H9 (cell line): ENCODE results near the gene ANK2. TPM values are rescaled to one million over a fixed set of nuclear protein-coding genes. Genes with fewer than 3 reads are reported as not detected.

Source experiments
- DNase-seq: peaks from one replicate; pipeline ENCODE4 v3.0.0-alpha.2; 2017
- H2AFZ ChIP-seq: one replicate; pipeline ENCODE4 v1.6.1; 2013; ENCODE audit warnings: mild to moderate bottlenecking, low read length, control low read depth, moderate library complexity
- H2AK5ac ChIP-seq: 2 replicates; pipeline ENCODE4 v1.6.1; 2013; ENCODE audit warnings: low read length, control low read depth, mixed read lengths; ENCODE audit not compliant: insufficient read length
- H2BK120ac ChIP-seq: one replicate; pipeline ENCODE4 v1.6.1; 2013; ENCODE audit warnings: low read depth, mild to moderate bottlenecking, low read length, control low read depth, inconsistent platforms; ENCODE audit not compliant: poor library complexity, severe bottlenecking
- H2BK12ac ChIP-seq: 2 replicates; pipeline ENCODE4 v1.6.1; 2013; ENCODE audit warnings: low read length, control low read depth, mixed read lengths, low read depth; ENCODE audit not compliant: insufficient read length
- H2BK15ac ChIP-seq: 2 replicates; pipeline ENCODE4 v1.6.1; 2013; ENCODE audit warnings: low read depth, low read length, control low read depth
- H2BK20ac ChIP-seq: one replicate; pipeline ENCODE4 v1.6.1; 2013; ENCODE audit warnings: low read depth, mild to moderate bottlenecking, low read length, control low read depth, inconsistent platforms; ENCODE audit not compliant: poor library complexity, severe bottlenecking
- H2BK5ac ChIP-seq: 2 replicates; pipeline ENCODE4 v1.6.1; 2013; ENCODE audit warnings: low read length, control low read depth, mixed read lengths; ENCODE audit not compliant: insufficient read length
- H3K14ac ChIP-seq: 2 replicates; pipeline ENCODE4 v1.6.1; 2013; ENCODE audit warnings: low read length, control low read depth; ENCODE audit not compliant: insufficient read depth
- H3K18ac ChIP-seq: 2 replicates; pipeline ENCODE4 v1.6.1; 2013; ENCODE audit warnings: low read depth, mild to moderate bottlenecking, mixed read lengths, low read length, control low read depth; ENCODE audit not compliant: insufficient read length
- H3K23ac ChIP-seq: 2 replicates; pipeline ENCODE4 v1.6.1; 2013; ENCODE audit warnings: low read length, control low read depth, mixed read lengths, low read depth; ENCODE audit not compliant: insufficient read length
- H3K23me2 ChIP-seq: 2 replicates; pipeline ENCODE4 v1.6.1; 2013; ENCODE audit warnings: low read depth, mild to moderate bottlenecking, mixed read lengths, low read length, control low read depth; ENCODE audit not compliant: insufficient read length, poor library complexity, severe bottlenecking
- H3K27ac ChIP-seq: 2 replicates; pipeline ENCODE4 v1.5.1; 2013; ENCODE audit warnings: low read length, control low read depth, mixed read lengths, low read depth; ENCODE audit not compliant: insufficient read length
- H3K27me3 ChIP-seq: 2 replicates; pipeline ENCODE4 v1.6.1; 2013; ENCODE audit warnings: low read length, control low read depth, inconsistent platforms; ENCODE audit not compliant: insufficient read depth
- H3K4ac ChIP-seq: 2 replicates; pipeline ENCODE4 v1.6.1; 2013; ENCODE audit warnings: low read depth, mild to moderate bottlenecking, control low read depth, inconsistent platforms, low read length, moderate library complexity
- H3K4me1 ChIP-seq: 2 replicates; pipeline ENCODE4 v1.6.1; 2013; ENCODE audit warnings: low read length, control low read depth, inconsistent platforms; ENCODE audit not compliant: insufficient read depth
- H3K4me2 ChIP-seq: 2 replicates; pipeline ENCODE4 v1.6.1; 2013; ENCODE audit warnings: low read length, control low read depth, mixed read lengths; ENCODE audit not compliant: insufficient read length, insufficient read depth
- H3K56ac ChIP-seq: 2 replicates; pipeline ENCODE4 v1.6.1; 2013; ENCODE audit warnings: low read depth, mild to moderate bottlenecking, mixed read lengths, low read length, control low read depth; ENCODE audit not compliant: insufficient read length
- H3K79me1 ChIP-seq: 2 replicates; pipeline ENCODE4 v1.6.1; 2013; ENCODE audit warnings: low read depth, mild to moderate bottlenecking, moderate library complexity, low read length, control low read depth, inconsistent platforms; ENCODE audit not compliant: insufficient read depth, poor library complexity, severe bottlenecking
- H3K79me2 ChIP-seq: 2 replicates; pipeline ENCODE4 v1.6.1; 2013; ENCODE audit warnings: low read length, control low read depth, inconsistent platforms; ENCODE audit not compliant: insufficient read depth
- H3K9ac ChIP-seq: 2 replicates; pipeline ENCODE4 v1.6.1; 2013; ENCODE audit warnings: low read length, control low read depth, mixed read lengths; ENCODE audit not compliant: insufficient read length; ENCODE audit errors: extremely low read depth
- H3K9me3 ChIP-seq: one replicate; pipeline ENCODE4 v1.6.1; 2013; ENCODE audit warnings: low read depth, low read length, inconsistent platforms; ENCODE audit not compliant: control insufficient read depth
- H3T11ph ChIP-seq: one replicate; pipeline ENCODE4 v1.6.1; 2013; ENCODE audit warnings: mild to moderate bottlenecking, low read length, control low read depth, inconsistent platforms
- H4K20me1 ChIP-seq: one replicate; pipeline ENCODE4 v1.6.1; 2013; ENCODE audit not compliant: control insufficient read depth, insufficient read length, insufficient read depth
- H4K5ac ChIP-seq: 2 replicates; pipeline ENCODE4 v1.6.1; 2013; ENCODE audit warnings: low read depth, mild to moderate bottlenecking, mixed read lengths, low read length, control low read depth; ENCODE audit not compliant: insufficient read length
- H4K8ac ChIP-seq: replicated peaks from 2 replicates; pipeline ENCODE4 v1.6.1; 2013; ENCODE audit warnings: low read length, control low read depth, mixed read lengths, low read depth; ENCODE audit not compliant: insufficient read length
- H4K91ac ChIP-seq: 2 replicates; pipeline ENCODE4 v1.6.1; 2013; ENCODE audit warnings: low read depth, mild to moderate bottlenecking, moderate library complexity, mixed read lengths, low read length, control low read depth; ENCODE audit not compliant: insufficient read length
- H3K27ac Mint-ChIP-seq, 3 experiments: 2 replicates in 2 of 3; 3 replicates in 1 of 3; pipeline ENCODE4 v1.8.0; 2020 to 2021; ENCODE audit warnings: mixed read lengths in 3 of 3, mild to moderate bottlenecking in 1 of 3, moderate library complexity in 1 of 3
- H3K27me3 Mint-ChIP-seq: 2 replicates; pipeline ENCODE4 v1.8.0; 2021; ENCODE audit warnings: low read depth, mild to moderate bottlenecking, moderate library complexity, mixed read lengths
- H3K36me3 Mint-ChIP-seq, 3 experiments: 2 replicates in 2 of 3; 3 replicates in 1 of 3; pipeline ENCODE4 v1.8.0; 2020 to 2021; ENCODE audit warnings: low read depth in 3 of 3, mixed read lengths in 3 of 3; ENCODE audit not compliant: insufficient read depth in 1 of 3
- H3K4me1 Mint-ChIP-seq, 2 experiments: 2 replicates each; pipeline ENCODE4 v1.8.0; 2020; ENCODE audit warnings: mixed read lengths in 2 of 2
- H3K4me3 Mint-ChIP-seq, 2 experiments: 2 replicates in 1 of 2; 3 replicates in 1 of 2; pipeline ENCODE4 v1.8.0; 2020 to 2021; ENCODE audit warnings: mild to moderate bottlenecking in 2 of 2, mixed read lengths in 2 of 2, moderate library complexity in 1 of 2
- H3K9me3 Mint-ChIP-seq, 2 experiments: 2 replicates in 1 of 2; 3 replicates in 1 of 2; pipeline ENCODE4 v1.8.0; 2020; ENCODE audit warnings: mild to moderate bottlenecking in 2 of 2, mixed read lengths in 2 of 2, moderate library complexity in 1 of 2
- CTCF ChIP-seq: fragments of 200-600 bp; sonication (generic); conservative IDR thresholded peaks from 3 replicates; pipeline ENCODE4 v1.8.0; 2021; ENCODE audit warnings: antibody characterized with exemption, mild to moderate bottlenecking
- WGBS: extraction: QIAGEN DNeasy Blood & Tissue Kit; methylation state at CpG from one replicate; pipeline ENCODE4 v1.1.7; 2013; ENCODE audit warnings: missing lambda C conversion rate, low lambda C conversion rate, mixed read lengths; ENCODE audit not compliant: insufficient read length; ENCODE audit errors: extremely low coverage; 5-methylcytosine and 5-hydroxymethylcytosine counted together
- total RNA-seq: library from RNA; stranded (reverse); gene quantifications from 2 replicates; pipeline ENCODE4 v1.2.1, GENCODE V29; 2021

Gene ANK2
- total RNA-seq, 1 experiment from 2014 or later: 36.8 TPM

- Histone ChIP-seq H2BK12ac (no peak overlapping the region), H2BK120ac (no peak overlapping the region), H4K91ac (no peak overlapping the region), H2AFZ (no peak overlapping the region), H4K8ac (no peak overlapping the region), H3K9ac (no peak overlapping the region), H3K27ac (no peak overlapping the region), H3K56ac (no peak overlapping the region), H2BK5ac (no peak overlapping the region), H3K4me1 (no peaks in the 10 kb centered on the region; the same call in 1 of the 2 replicates), H3K4ac (no peak overlapping the region), H3K18ac (no peak overlapping the region), H2BK15ac (no peak overlapping the region), H3K14ac (no peak overlapping the region), H3K9me3 (no peaks in the 10 kb centered on the region), H3K79me1 (no peaks in the 10 kb centered on the region), H3T11ph (no peak overlapping the region), H2AK5ac (no peak overlapping the region), H3K23ac (no peak overlapping the region), H3K79me2 (no peaks in the 10 kb centered on the region), H2BK20ac (no peak overlapping the region), H4K20me1 (no peaks in the 10 kb centered on the region), H4K5ac (no peak overlapping the region), H3K4me2 (no peak overlapping the region), H3K23me2 (no peaks in the 10 kb centered on the region), H3K27me3 (no peaks in the 10 kb centered on the region)
- H3K36me3 Mint-ChIP-seq: no peaks in the 10 kb centered on the region; a peak in 2 of 7 replicates
- no peaks in the 10 kb centered on the region for H3K27me3 Mint-ChIP-seq
- no peak overlapping the region for H3K27ac Mint-ChIP-seq
- no peak overlapping the region for H3K4me3 Mint-ChIP-seq
- TF ChIP-seq CTCF: no peak
- peaks cover 42 to 50% of the 10 kb centered on the region in 2 experiments for H3K4me1 Mint-ChIP-seq
- no peak for DNase-seq
- no peaks in the 10 kb centered on the region for H3K9me3 Mint-ChIP-seq
- no CpG with 5 or more reads among the region's 1 CpG for WGBS
These were observed 8.4 kb downstream of the ANK2 start for GRCh38 chr4:113057891-113058290.
